ENCODE data around the gene PRKAR1A. TPM values are rescaled to one million over a fixed set of nuclear protein-coding genes. Genes with fewer than 3 reads are reported as not detected.

Gene PRKAR1A
- total RNA-seq, 2 donors from 2014 or later, result 296 to 409 TPM

DNA sequence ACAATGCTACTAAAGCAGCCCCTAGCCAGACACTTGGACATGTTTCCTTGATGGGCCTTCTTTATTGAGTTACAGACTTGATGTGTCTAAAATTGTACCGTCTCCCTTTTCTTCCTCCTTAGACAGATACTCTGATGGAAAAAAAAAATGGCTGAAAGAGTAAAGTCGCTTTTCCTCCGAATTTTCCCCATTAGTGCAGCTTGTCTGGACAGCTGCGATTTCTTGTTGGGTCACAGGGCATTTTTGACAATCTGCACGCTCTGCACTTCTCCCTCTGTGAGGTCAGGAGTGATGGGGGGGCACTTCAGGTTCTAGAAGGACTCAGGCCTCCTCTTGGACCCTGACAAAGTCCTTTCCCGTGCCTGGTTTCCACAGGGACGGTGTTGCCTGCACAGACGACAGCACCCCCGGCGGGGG is 968 bp upstream of the PRKAR1A start:
- Histone ChIP-seq H3K9me3 (no peaks in the 10 kb centered on the region), H3K27me3 (replicated peaks; ENCODE audit: insufficient read depth) (no peaks in the 10 kb centered on the region), H3K27ac (peak overlapping the region; percentile 98), H3K4me3 (peak overlapping the region; percentile 85 to 94), H3K4me1 (replicated peaks) (no peaks in the 10 kb centered on the region), H3K36me3 (no peaks in the 10 kb centered on the region)
- WGBS, result 4% methylated on average over 10 of the region's 10 CpGs
- peak; percentile 48 for DNase-seq (ENCODE audit: low spot score)
- no peak for TF ChIP-seq POLR2AphosphoS5 (IDR thresholded peaks at IDR 0.05)
- TF ChIP-seq POLR2A (IDR thresholded peaks at IDR 0.05), result no peak
- TF ChIP-seq, protein P1, sequence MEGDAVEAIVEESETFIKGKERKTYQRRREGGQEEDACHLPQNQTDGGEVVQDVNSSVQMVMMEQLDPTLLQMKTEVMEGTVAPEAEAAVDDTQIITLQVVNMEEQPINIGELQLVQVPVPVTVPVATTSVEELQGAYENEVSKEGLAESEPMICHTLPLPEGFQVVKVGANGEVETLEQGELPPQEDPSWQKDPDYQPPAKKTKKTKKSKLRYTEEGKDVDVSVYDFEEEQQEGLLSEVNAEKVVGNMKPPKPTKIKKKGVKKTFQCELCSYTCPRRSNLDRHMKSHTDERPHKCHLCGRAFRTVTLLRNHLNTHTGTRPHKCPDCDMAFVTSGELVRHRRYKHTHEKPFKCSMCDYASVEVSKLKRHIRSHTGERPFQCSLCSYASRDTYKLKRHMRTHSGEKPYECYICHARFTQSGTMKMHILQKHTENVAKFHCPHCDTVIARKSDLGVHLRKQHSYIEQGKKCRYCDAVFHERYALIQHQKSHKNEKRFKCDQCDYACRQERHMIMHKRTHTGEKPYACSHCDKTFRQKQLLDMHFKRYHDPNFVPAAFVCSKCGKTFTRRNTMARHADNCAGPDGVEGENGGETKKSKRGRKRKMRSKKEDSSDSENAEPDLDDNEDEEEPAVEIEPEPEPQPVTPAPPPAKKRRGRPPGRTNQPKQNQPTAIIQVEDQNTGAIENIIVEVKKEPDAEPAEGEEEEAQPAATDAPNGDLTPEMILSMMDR (IDR thresholded peaks at IDR 0.05), result no peak
- intact Hi-C loops (cut with DNase I), result loop anchor here (5.0 kb wide), 1 partner anchor 54 kb away; the partner anchor contains the start of gene WIPI1

DNA sequence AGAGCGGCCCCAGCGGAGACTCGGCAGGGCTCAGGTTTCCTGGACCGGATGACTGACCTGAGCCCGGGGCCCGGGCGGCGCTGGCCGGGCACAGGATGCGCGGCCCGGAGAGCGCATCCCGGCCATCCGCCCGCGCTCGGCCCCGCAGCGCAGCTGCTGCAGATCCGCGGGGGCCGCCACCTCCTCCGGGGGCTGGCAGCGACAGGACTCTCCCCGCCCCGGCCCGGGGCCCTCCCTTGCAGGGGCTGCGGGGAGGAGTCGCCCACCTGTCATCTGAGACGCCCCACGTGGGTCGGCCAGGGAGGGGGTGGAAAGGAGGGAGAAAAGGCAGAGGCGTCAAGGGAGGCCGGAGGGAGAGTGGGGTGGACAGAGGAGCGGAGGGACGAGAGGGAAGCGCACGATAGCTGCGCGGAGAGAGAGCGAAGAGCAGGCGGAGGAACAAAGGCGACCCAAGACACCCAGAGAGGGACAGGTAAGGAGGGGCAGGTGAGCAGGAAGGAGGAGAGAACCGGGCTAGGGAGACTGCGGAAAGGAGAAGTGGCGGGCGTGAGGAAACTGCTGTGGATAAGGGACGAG is 471 bp upstream of the PRKAR1A start:
- Histone ChIP-seq H3K27ac (peak overlapping the region; percentile 98), H3K9me3 (no peaks in the 10 kb centered on the region), H3K4me1 (replicated peaks) (no peaks in the 10 kb centered on the region), H3K27me3 (replicated peaks; ENCODE audit: insufficient read depth) (no peaks in the 10 kb centered on the region), H3K36me3 (no peaks in the 10 kb centered on the region), H3K4me3 (peak overlapping the region; percentile 85 to 94)
- WGBS, result under 1% methylated on average over 45 of the region's 49 CpGs
- intact Hi-C loops (cut with DNase I), result loop anchor here (5.0 kb wide), 1 partner anchor 54 kb away; the partner anchor contains the start of gene WIPI1
- peak; percentile 56 for TF ChIP-seq POLR2A (IDR thresholded peaks at IDR 0.05)
- TF ChIP-seq, protein P1 (IDR thresholded peaks at IDR 0.05), result peak in 1 of 4 experiments; percentile 30
- TF ChIP-seq POLR2AphosphoS5 (IDR thresholded peaks at IDR 0.05), result no peak
- peak; percentile 66 for DNase-seq (ENCODE audit: low spot score)

DNA sequence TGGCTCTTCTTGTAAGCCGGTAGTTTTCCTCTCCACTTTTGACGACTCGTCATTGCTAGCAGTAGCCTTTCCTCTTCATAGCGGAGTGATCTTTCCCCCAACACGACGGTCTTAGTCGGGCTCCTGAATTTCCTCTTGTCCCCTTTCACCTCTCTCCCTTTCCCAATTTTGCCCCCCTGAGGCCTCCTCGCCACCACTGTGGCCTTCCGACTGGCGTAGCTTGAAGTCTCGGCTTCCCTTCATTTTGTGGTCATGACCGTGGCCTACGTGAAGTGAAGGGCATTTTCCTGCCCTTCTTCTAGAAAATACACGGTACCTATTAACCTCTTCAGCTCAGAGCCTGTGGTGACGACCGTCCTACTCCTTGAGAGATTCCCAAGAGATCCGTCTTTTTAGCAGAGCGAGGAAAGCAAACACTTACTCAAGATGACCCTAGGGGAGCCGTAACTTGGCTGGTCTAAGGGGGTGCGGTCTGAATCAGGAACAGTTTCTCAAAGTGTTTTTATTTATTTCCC is 787 bp downstream of the PRKAR1A start:
- peak overlapping the region; percentile 85 to 94 for H3K4me3 ChIP-seq
- no peaks in the 10 kb centered on the region for H3K4me1 ChIP-seq (replicated peaks)
- no peaks in the 10 kb centered on the region for H3K27me3 ChIP-seq (replicated peaks; ENCODE audit: insufficient read depth)
- TF ChIP-seq POLR2AphosphoS5 (IDR thresholded peaks at IDR 0.05) (no peak), POLR2A (IDR thresholded peaks at IDR 0.05) (no peak)
- H3K9me3 ChIP-seq, result no peaks in the 10 kb centered on the region
- no peak for DNase-seq (ENCODE audit: low spot score)
- peak overlapping the region; percentile 98 for H3K27ac ChIP-seq
- WGBS, result 0% methylated on average over 20 of the region's 20 CpGs
- intact Hi-C loops (cut with DNase I), result loop anchor here (5.0 kb wide), 1 partner anchor 56 kb away; the partner anchor contains the start of gene WIPI1
- H3K36me3 ChIP-seq, result no peaks in the 10 kb centered on the region

DNA sequence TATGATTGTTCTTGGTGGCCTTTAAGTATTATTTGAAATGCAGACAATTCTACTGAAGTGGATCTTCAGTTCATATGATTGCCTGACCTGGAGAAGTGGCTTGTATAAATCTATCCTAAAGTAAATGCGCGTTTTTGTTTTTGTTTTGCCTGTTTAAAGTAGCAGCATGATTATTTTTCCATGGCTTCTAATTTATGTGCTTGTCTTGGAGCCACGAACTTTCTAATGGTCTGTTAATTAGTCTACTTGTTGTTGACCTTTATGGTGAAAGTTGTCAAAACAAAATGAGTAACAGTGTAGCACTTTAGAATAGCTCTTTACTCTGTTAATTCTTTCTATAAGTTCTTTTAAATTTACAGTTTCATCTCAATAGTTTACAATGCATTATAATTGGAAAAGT is 1.7 kb downstream of the PRKAR1A start:
- WGBS, result 12% methylated on average over 3 of the region's 3 CpGs
- no peaks in the 10 kb centered on the region for H3K36me3 ChIP-seq
- peak overlapping the region; percentile 98 for H3K27ac ChIP-seq
- no peak for DNase-seq (ENCODE audit: low spot score)
- no peaks in the 10 kb centered on the region for H3K27me3 ChIP-seq (replicated peaks; ENCODE audit: insufficient read depth)
- H3K9me3 ChIP-seq, result no peaks in the 10 kb centered on the region
- peak overlapping the region; percentile 85 to 94 for H3K4me3 ChIP-seq
- intact Hi-C loops (cut with DNase I), result loop anchor here (5.0 kb wide), 1 partner anchor 57 kb away; the partner anchor contains the start of gene WIPI1
- H3K4me1 ChIP-seq (replicated peaks), result no peaks in the 10 kb centered on the region
- TF ChIP-seq POLR2A (IDR thresholded peaks at IDR 0.05) (no peak), POLR2AphosphoS5 (IDR thresholded peaks at IDR 0.05) (no peak)
- TF ChIP-seq, protein P1 (IDR thresholded peaks at IDR 0.05), result no peak

DNA sequence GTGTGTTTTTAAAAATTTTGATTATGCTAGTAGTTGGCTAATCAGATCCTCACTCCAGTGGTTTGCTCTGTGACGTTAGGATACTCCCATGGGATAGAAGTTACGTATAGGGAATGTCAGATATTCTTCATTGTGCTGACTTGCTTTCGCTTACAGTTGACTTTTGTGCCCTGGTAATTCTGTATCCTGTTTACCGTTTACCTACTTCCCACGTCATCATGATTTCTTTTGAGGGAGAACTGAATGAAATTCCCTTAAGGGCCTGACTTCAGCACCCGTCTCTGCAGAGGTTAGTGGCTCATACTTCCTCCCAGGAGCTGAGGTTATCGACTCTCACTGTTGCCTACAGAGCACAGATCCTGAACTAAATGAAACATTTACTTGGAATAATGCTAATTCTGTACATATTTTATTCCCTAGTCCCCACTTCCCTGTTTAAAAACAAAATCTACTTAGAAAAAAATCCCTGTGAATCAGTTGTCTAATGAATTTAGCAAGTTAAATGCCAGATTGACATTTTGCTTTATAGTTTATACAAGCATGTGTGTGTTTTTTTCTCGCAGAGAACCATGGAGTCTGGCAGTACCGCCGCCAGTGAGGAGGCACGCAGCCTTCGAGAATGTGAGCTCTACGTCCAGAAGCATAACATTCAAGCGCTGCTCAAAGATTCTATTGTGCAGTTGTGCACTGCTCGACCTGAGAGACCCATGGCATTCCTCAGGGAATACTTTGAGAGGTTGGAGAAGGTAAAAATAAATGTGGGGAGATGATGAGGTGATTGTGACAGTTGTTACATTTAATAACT is 2.8 kb downstream of the PRKAR1A start:
- DNase-seq (ENCODE audit: low spot score), result no peak
- TF ChIP-seq POLR2AphosphoS5 (IDR thresholded peaks at IDR 0.05) (no peak), POLR2A (IDR thresholded peaks at IDR 0.05) (no peak)
- TF ChIP-seq, protein P1 (IDR thresholded peaks at IDR 0.05), result no peak
- intact Hi-C loops (cut with DNase I), result loop anchor here (5.0 kb wide), 1 partner anchor 58 kb away; the partner anchor contains the start of gene WIPI1
- 34% methylated on average over 15 of the region's 15 CpGs for WGBS
- Histone ChIP-seq H3K36me3 (no peaks in the 10 kb centered on the region), H3K27ac (no peak overlapping the region), H3K4me1 (replicated peaks) (no peaks in the 10 kb centered on the region), H3K9me3 (no peaks in the 10 kb centered on the region), H3K4me3 (no peak overlapping the region), H3K27me3 (replicated peaks; ENCODE audit: insufficient read depth) (no peaks in the 10 kb centered on the region)

Measured in prostate gland (tissue), 2 donors.